BJ (cell line): Measurements from ENCODE around the gene SSBP2. TPM values are rescaled to one million over a fixed set of nuclear protein-coding genes. Genes with fewer than 3 reads are reported as not detected.

ENCODE experiments used
- CTCF ChIA-PET: fragments of 350-600 bp; formaldehyde crosslinking; extraction: SDS; loops from one replicate; lab custom pipeline; 2021; ENCODE audit warnings: antibody characterized with exemption, inconsistent platforms; lab: Yijun Ruan, JAX
- POLR2A ChIA-PET: fragments of 300-600 bp; sonication (Branson Sonifier 250); formaldehyde crosslinking; extraction: SDS; loops from one replicate; lab custom pipeline; 2021; ENCODE audit warnings: antibody characterized with exemption; lab: Charles Lee
- DNase-seq: peaks from one replicate; pipeline ENCODE4 v3.0.0-alpha.2; 2011; ENCODE audit warnings: low read depth
- H3K27me3 ChIP-seq: 2 replicates; pipeline ENCODE4 v1.6.0; 2011; ENCODE audit warnings: low read length; ENCODE audit not compliant: control insufficient read depth, insufficient read depth
- H3K36me3 ChIP-seq: 2 replicates; pipeline ENCODE4 v1.5.1; 2011; ENCODE audit warnings: low read length; ENCODE audit not compliant: control insufficient read depth, insufficient read depth
- H3K4me3 ChIP-seq: 2 replicates; pipeline ENCODE4 v1.5.1; 2011; ENCODE audit warnings: low read depth, mild to moderate bottlenecking, control low read depth, low read length
- CTCF ChIP-seq: IDR thresholded peaks from 2 replicates; pipeline ENCODE4 v1.5.1; 2011; ENCODE audit warnings: low read depth, mild to moderate bottlenecking, control low read depth, inconsistent platforms, low read length, moderate library complexity; ENCODE audit not compliant: insufficient read depth
- polyA plus RNA-seq: library from polyadenylated mRNA; depleted of rRNA; stranded (reverse); fragments of >200 nt; gene quantifications from 2 replicates; pipeline ENCODE4 v1.2.3, GENCODE V29; 2011; rRNA removed

SSBP2 gene
- polyA plus RNA-seq, 1 experiment = 68.8 TPM

GRCh38 chr5:81365541-81365940 is 385.4 kb downstream of the SSBP2 start:
- POLR2A ChIA-PET = no interaction called here
- Histone ChIP-seq H3K4me3 (no peak overlapping the region), H3K36me3 (no peaks in the 10 kb centered on the region), H3K27me3 (no peaks in the 10 kb centered on the region)
- CTCF ChIA-PET = interaction anchor here (1.1 kb wide), 1 partner anchor 22 kb away, joined by 4 read pairs; no protein-coding TSS in a partner anchor
- no peak for DNase-seq
- no peak for TF ChIP-seq CTCF

- Histone ChIP-seq H3K4me3 (no peak overlapping the region), H3K36me3 (no peaks in the 10 kb centered on the region), H3K27me3 (no peaks in the 10 kb centered on the region)
- CTCF ChIA-PET = no interaction called here
- TF ChIP-seq CTCF = no peak
- no peak for DNase-seq
- POLR2A ChIA-PET = no interaction called here
These were observed 387.6 kb downstream of the SSBP2 start for GRCh38 chr5:81363093-81363871.

Other genes starting within 250 kb of the SSBP2 start
- gene ATG10, start 220.9 kb upstream of the SSBP2 start, polyA plus RNA-seq = 1.7 and 2.8 TPM in 2 replicates